GM12878 (cell line): ENCODE results near the gene MCOLN2. TPM values are rescaled to one million over a fixed set of nuclear protein-coding genes. Genes with fewer than 3 reads are reported as not detected.

Experiments used
- ATAC-seq: fragments of 200-7000 bp; cut with Tn5 transposase; 3 replicates; pipeline ENCODE4 v1.9.1; 2020; ENCODE audit warnings: mild to moderate bottlenecking, moderate library complexity
- BruUV-seq: library from RNA; stranded (reverse); fragments of 400-500 nt; replicated peaks from 2 replicates; lab custom pipeline; 2021; lab: Mats Ljungman, UMichigan
- CTCF ChIA-PET: fragments of 300-600 bp; sonication (Branson Sonifier 250); formaldehyde crosslinking; extraction: SDS; loops from one replicate; lab custom pipeline; 2021; ENCODE audit warnings: inconsistent platforms; lab: Yijun Ruan, JAX
- POLR2A ChIA-PET: fragments of 350-600 bp; formaldehyde crosslinking; extraction: SDS; loops from one replicate; lab custom pipeline; 2021; ENCODE audit warnings: inconsistent platforms; lab: Charles Lee
- RAD21 ChIA-PET: fragments of 300-600 bp; sonication (Branson Sonifier 250); formaldehyde crosslinking; loops from one replicate; lab custom pipeline; 2023; ENCODE audit warnings: antibody characterized with exemption; ENCODE audit not compliant: unreplicated experiment; lab: Charles Lee
- SMC1A ChIA-PET: fragments of 300-600 bp; sonication (Branson Sonifier 250); formaldehyde crosslinking; loops from one replicate; lab custom pipeline; 2023; ENCODE audit not compliant: unreplicated experiment, uncharacterized antibody; lab: Charles Lee
- DNase-seq: peaks from one replicate; pipeline ENCODE4 v3.0.0-alpha.2; 2011; ENCODE audit warnings: low read depth, low spot score
- FAIRE-seq: peaks from 3 replicates; lab custom pipeline; 2011; peaks lifted over from hg19 to GRCh38; lab: Jason Lieb, UNC
- H2AFZ ChIP-seq: 2 replicates; pipeline ENCODE4 v1.6.0; 2011; ENCODE audit warnings: low read depth, low read length, control low read depth; ENCODE audit not compliant: control insufficient read depth
- H3K27ac ChIP-seq: 2 replicates; pipeline ENCODE4 v1.5.1; 2011; ENCODE audit warnings: control low read depth; ENCODE audit not compliant: control insufficient read depth, insufficient read depth
- H3K27me3 ChIP-seq, 2 experiments: replicated peaks in 1 of 2; 2 replicates each; pipeline versions ENCODE4 v1.6.0 to v1.6.1; 2011; ENCODE audit warnings: low read length in 1 of 2; ENCODE audit not compliant: control insufficient read depth in 2 of 2, insufficient read depth in 2 of 2
- H3K36me3 ChIP-seq, 2 experiments: 2 replicates each; pipeline ENCODE4 v1.5.1; 2011; ENCODE audit warnings: low read length in 1 of 2; ENCODE audit not compliant: control insufficient read depth in 2 of 2, insufficient read depth in 2 of 2
- H3K4me1 ChIP-seq: 2 replicates; pipeline ENCODE4 v1.6.1; 2011; ENCODE audit warnings: mild to moderate bottlenecking, low read length, moderate library complexity, mixed read lengths; ENCODE audit not compliant: control insufficient read depth, insufficient read depth
- H3K4me2 ChIP-seq: 2 replicates; pipeline ENCODE4 v1.6.0; 2011; ENCODE audit warnings: control low read depth; ENCODE audit not compliant: control insufficient read depth, insufficient read depth
- H3K4me3 ChIP-seq: fragments of 200-600 bp; sonication (generic); 2 replicates; pipeline ENCODE4 v1.5.1; 2016
- H3K79me2 ChIP-seq: 2 replicates; pipeline ENCODE4 v1.6.0; 2011; ENCODE audit warnings: low read length; ENCODE audit not compliant: control insufficient read depth, insufficient read depth
- H3K9ac ChIP-seq: 2 replicates; pipeline ENCODE4 v1.8.0; 2011; ENCODE audit warnings: low read length, control low read depth, mixed read lengths; ENCODE audit not compliant: control insufficient read depth, insufficient read depth
- H3K9me3 ChIP-seq: replicated peaks from 3 replicates; pipeline ENCODE4 v1.5.1; 2011; ENCODE audit warnings: mild to moderate bottlenecking, low read length; ENCODE audit not compliant: control insufficient read depth, insufficient read depth
- H4K20me1 ChIP-seq: 2 replicates; pipeline ENCODE4 v1.6.0; 2011; ENCODE audit not compliant: control insufficient read depth, insufficient read depth
- ATF2 ChIP-seq: IDR thresholded peaks from 2 replicates; pipeline ENCODE4 v1.6.1; 2012; ENCODE audit warnings: low read length, inconsistent platforms
- CBX3 ChIP-seq: fragments of 200-600 bp; sonication (generic); IDR thresholded peaks from 2 replicates; pipeline ENCODE4 v1.6.1; 2016; ENCODE audit warnings: low read depth, borderline replicate concordance
- CBX5 ChIP-seq: sonication (generic); IDR thresholded peaks from 2 replicates; pipeline ENCODE4 v1.6.1; 2016; ENCODE audit warnings: low read depth, moderate library complexity, mild to moderate bottlenecking, inconsistent platforms
- CEBPB ChIP-seq, 2 experiments: fragments of 150-350 bp in 1 of 2; IDR thresholded peaks; 2 replicates each; pipeline ENCODE4 v1.6.1; 2012 to 2014; ENCODE audit warnings: low read depth in 2 of 2, low read length in 2 of 2, borderline replicate concordance in 1 of 2, inconsistent platforms in 1 of 2
- ETV6 ChIP-seq, 2 experiments: fragments of 450-650 bp in 1 of 2; IDR thresholded peaks in 1 of 2; conservative IDR thresholded peaks in 1 of 2; 2 replicates each; pipeline ENCODE4 v1.6.1; 2014; ENCODE audit warnings: antibody characterized with exemption in 1 of 2, borderline replicate concordance in 1 of 2, low read depth in 1 of 2, mild to moderate bottlenecking in 1 of 2, moderate library complexity in 1 of 2
- HDAC2 ChIP-seq: fragments of 200-600 bp; sonication (generic); IDR thresholded peaks from 2 replicates; pipeline ENCODE4 v1.6.1; 2017
- IKZF1 ChIP-seq: fragments of 450-650 bp; conservative IDR thresholded peaks from 2 replicates; pipeline ENCODE4 v1.6.1; 2017; ENCODE audit warnings: antibody characterized with exemption, mild to moderate bottlenecking
- PKNOX1 ChIP-seq: fragments of 450-650 bp; IDR thresholded peaks from 2 replicates; pipeline ENCODE4 v1.6.1; 2016; ENCODE audit warnings: mild to moderate bottlenecking
- POLR2A ChIP-seq: IDR thresholded peaks from 2 replicates; pipeline ENCODE4 v1.6.1; 2011; ENCODE audit warnings: low read depth, mild to moderate bottlenecking, low read length
- PRDM15 ChIP-seq: fragments of 450-650 bp; formaldehyde crosslinking; IDR thresholded peaks from 2 replicates; pipeline ENCODE4 v1.4.0; 2020; ENCODE audit warnings: mild to moderate bottlenecking, moderate library complexity
- RBBP5 ChIP-seq: fragments of 200-600 bp; sonication (generic); conservative IDR thresholded peaks from 2 replicates; pipeline ENCODE4 v1.6.1; 2016
- REST ChIP-seq: IDR thresholded peaks from 2 replicates; pipeline ENCODE4 v1.6.1; 2012; ENCODE audit warnings: mild to moderate bottlenecking, low read depth, low read length
- SRF ChIP-seq, 2 experiments: IDR thresholded peaks; 2 replicates each; pipeline ENCODE4 v1.6.1; 2011; ENCODE audit warnings: low read depth in 2 of 2, low read length in 2 of 2, mild to moderate bottlenecking in 1 of 2, moderate library complexity in 1 of 2
- ZNF274 ChIP-seq: IDR thresholded peaks from one replicate; pipeline ENCODE4 v1.8.0; 2011; ENCODE audit not compliant: insufficient read length, insufficient read depth
- WGBS: methylation state at CpG from one replicate; pipeline ENCODE4 v1.1.6; 2016; ENCODE audit warnings: low lambda C conversion rate; ENCODE audit not compliant: insufficient replicate concordance, insufficient coverage; ENCODE audit errors: missing lambda C conversion rate; 5-methylcytosine and 5-hydroxymethylcytosine counted together
- in situ Hi-C: fragments of 300-500 bp; cut with MboI; formaldehyde crosslinking; loops from 9 replicates; pipeline ENCODE4 v1.14.3; 2018; ENCODE audit warnings: mixed read lengths
- intact Hi-C: fragments of 100-400 bp; cut with micrococcal nuclease; formaldehyde crosslinking; loops from one replicate; pipeline ENCODE4 v1.14.2; 2022; ENCODE audit not compliant: unreplicated experiment
- polyA plus RNA-seq, 11 experiments: library from polyadenylated mRNA; depleted of rRNA in 4 of 11; unstranded in 6 of 11; stranded (reverse) in 5 of 11; fragments of >200 nt; fragmentation: Nextera tagmentation in 4 of 11; fragmentation: Illumina TruSeq in 1 of 11; extraction: Ambion mirVana in 4 of 11; extraction: Trizol in 1 of 11; gene quantifications; 1 replicate in 1 of 11; 2 replicates in 10 of 11; pipeline versions ENCODE4 v1.2.1 to v1.2.3, GENCODE V29; 2011 to 2016; ENCODE audit warnings: inconsistent platforms in 2 of 11, missing spikeins in 2 of 11, low read depth in 1 of 11
- total RNA-seq, 4 experiments: library from RNA; depleted of rRNA in 3 of 4; stranded (reverse); fragments of >200 nt in 3 of 4; fragmentation: Illumina TruSeq in 1 of 4; extraction: Trizol in 1 of 4; gene quantifications; 2 replicates each; pipeline versions ENCODE4 v1.2.1 to v1.2.3, GENCODE V29; 2013 to 2021

MCOLN2 gene
- total and polyA plus RNA-seq, 10 of the 15 experiments (the other 5 are each of a cell fraction or from before 2014, with no cell fraction given): 25.9 to 233 (median 109) TPM

GRCh38 chr1:84928979-84929378 lies 67.9 kb downstream of the MCOLN2 start:
- ChIA-PET RAD21 (no interaction called here), POLR2A (no interaction called here), SMC1A (interaction anchor here (1.0 to 1.3 kb wide), 2 partner anchors 9 to 82 kb away, joined by 3 to 5 read pairs; no protein-coding TSS in a partner anchor), CTCF (interaction anchor here (1.0 to 1.4 kb wide), 3 partner anchors 10 to 146 kb away, joined by 4 to 7 read pairs (median 4); no protein-coding TSS in a partner anchor)
- Histone ChIP-seq H3K9me3 (no peaks in the 10 kb centered on the region), H3K36me3 (peaks cover 2 to 14% of the 10 kb centered on the region in 2 experiments), H3K9ac (no peak overlapping the region), H2AFZ (no peak overlapping the region), H3K4me3 (no peak overlapping the region), H3K4me1 (no peaks in the 10 kb centered on the region), H4K20me1 (no peaks in the 10 kb centered on the region), H3K79me2 (no peaks in the 10 kb centered on the region), H3K27me3 (no peaks in the 10 kb centered on the region), H3K4me2 (no peak overlapping the region), H3K27ac (no peak overlapping the region)
- WGBS: 73% methylated on average over 4 of the region's 4 CpGs
- in situ Hi-C loops: no loop called here
- ATAC-seq (no peak), FAIRE-seq (no peak), DNase-seq (no peak)
- intact Hi-C loops: loop anchor here (2.0 kb wide), 1 partner anchor 146 kb away; no protein-coding TSS in a partner anchor
- BruUV-seq: no TSS peak
- no peak for TF ChIP-seq REST
- no peak for TF ChIP-seq SRF (IDR thresholded peaks at IDR 0.05; ENCODE audit: low read depth in 2 of 2, low read length in 2 of 2)
- no peak for TF ChIP-seq IKZF1
- no peak for TF ChIP-seq ZNF274
- no peak for TF ChIP-seq CBX5
- TF ChIP-seq CBX3: no peak
- no peak for TF ChIP-seq POLR2A
- TF ChIP-seq RBBP5: no peak
- TF ChIP-seq ATF2: no peak
- TF ChIP-seq CEBPB (IDR thresholded peaks at IDR 0.05; ENCODE audit: borderline replicate concordance in 1 of 2, low read depth in 2 of 2, low read length in 2 of 2): no peak
- TF ChIP-seq PRDM15 (CRISPR knock-in tag): no peak
- no peak for TF ChIP-seq HDAC2
- no peak for TF ChIP-seq PKNOX1
- no peak for TF ChIP-seq ETV6 (conservative IDR thresholded peaks at IDR 0.05 in 1 of 2, IDR thresholded peaks at IDR 0.05 in 1 of 2; ENCODE audit: borderline replicate concordance in 1 of 2, low read depth in 1 of 2)
